Neural progenitor cell (in vitro differentiated cells): ENCODE data around the gene AIP. TPM values are rescaled to one million over a fixed set of nuclear protein-coding genes. Genes with fewer than 3 reads are reported as not detected.

ENCODE experiments used
- DNase-seq: peaks from one replicate; pipeline ENCODE4 v3.0.0-alpha.2; 2016; ENCODE audit warnings: low spot score
- H2AFZ ChIP-seq: fragments of 200-600 bp; sonication (generic); replicated peaks from 2 replicates; pipeline ENCODE4 v1.6.1; 2016; ENCODE audit warnings: antibody characterized with exemption
- H3F3A ChIP-seq: fragments of 200-600 bp; sonication (generic); 2 replicates; pipeline ENCODE4 v1.6.1; 2016; ENCODE audit warnings: antibody characterized with exemption, low read depth
- H3K27ac ChIP-seq: fragments of 200-600 bp; sonication (generic); 2 replicates; pipeline ENCODE4 v1.5.1; 2016; ENCODE audit warnings: mild to moderate bottlenecking
- H3K27me3 ChIP-seq: fragments of 200-600 bp; sonication (generic); 2 replicates; pipeline ENCODE4 v1.6.1; 2016; ENCODE audit warnings: mild to moderate bottlenecking, moderate library complexity
- H3K36me3 ChIP-seq: fragments of 200-600 bp; sonication (generic); 2 replicates; pipeline ENCODE4 v1.5.1; 2016
- H3K4me1 ChIP-seq: fragments of 200-600 bp; sonication (generic); 2 replicates; pipeline ENCODE4 v1.6.1; 2016; ENCODE audit warnings: mixed run types
- H3K4me2 ChIP-seq: fragments of 200-600 bp; sonication (generic); 2 replicates; pipeline ENCODE4 v1.6.1; 2016
- H3K4me3 ChIP-seq: fragments of 200-600 bp; sonication (generic); 2 replicates; pipeline ENCODE4 v1.5.1; 2016
- H3K79me2 ChIP-seq: fragments of 200-600 bp; sonication (generic); 2 replicates; pipeline ENCODE4 v1.6.1; 2016; ENCODE audit warnings: low read depth
- H3K9ac ChIP-seq: fragments of 200-600 bp; sonication (generic); 2 replicates; pipeline ENCODE4 v1.6.1; 2016
- H3K9me3 ChIP-seq: fragments of 200-600 bp; sonication (generic); 2 replicates; pipeline ENCODE4 v1.5.1; 2016; ENCODE audit warnings: low read depth
- H4K20me1 ChIP-seq: fragments of 200-600 bp; sonication (generic); 2 replicates; pipeline ENCODE4 v1.6.1; 2016; ENCODE audit warnings: low read depth
- H3K27ac Mint-ChIP-seq: 3 replicates; pipeline ENCODE4 v1.8.0; 2021; ENCODE audit warnings: mixed read lengths
- H3K27me3 Mint-ChIP-seq: 2 replicates; pipeline ENCODE4 v1.8.0; 2022; ENCODE audit warnings: low read depth, mild to moderate bottlenecking, inconsistent platforms, moderate library complexity, mixed read lengths; ENCODE audit not compliant: insufficient read depth
- H3K36me3 Mint-ChIP-seq: 3 replicates; pipeline ENCODE4 v1.8.0; 2021; ENCODE audit warnings: mixed read lengths
- H3K4me1 Mint-ChIP-seq: 3 replicates; pipeline ENCODE4 v1.8.0; 2021; ENCODE audit warnings: mixed read lengths
- H3K4me3 Mint-ChIP-seq: 3 replicates; pipeline ENCODE4 v1.8.0; 2021; ENCODE audit warnings: mild to moderate bottlenecking, moderate library complexity, mixed read lengths
- H3K9me3 Mint-ChIP-seq: 3 replicates; pipeline ENCODE4 v1.8.0; 2020; ENCODE audit warnings: mixed read lengths
- EZH2 ChIP-seq: fragments of 200-600 bp; sonication (generic); IDR thresholded peaks from 2 replicates; pipeline ENCODE4 v1.6.1; 2017; ENCODE audit warnings: antibody characterized with exemption, mild to moderate bottlenecking, moderate library complexity
- EZH2phosphoT487 ChIP-seq: fragments of 200-600 bp; sonication (generic); IDR thresholded peaks from 2 replicates; pipeline ENCODE4 v1.6.1; 2017; ENCODE audit warnings: antibody characterized with exemption
- total RNA-seq: library from RNA; depleted of rRNA; stranded (reverse); fragments of >200 nt; gene quantifications from 2 replicates; pipeline ENCODE4 v1.2.3, GENCODE V29; 2015; ENCODE audit warnings: low replicate concordance
- TF ChIP-seq, protein P1 (sequence below): fragments of 200-600 bp; sonication (generic); IDR thresholded peaks from 2 replicates; pipeline ENCODE4 v1.5.1; 2017; ENCODE audit warnings: antibody characterized with exemption, mild to moderate bottlenecking

The AIP gene
- total RNA-seq, 1 donor from 2014 or later, result 20.3 TPM

- Histone ChIP-seq H4K20me1 (no peaks in the 10 kb centered on the region), H3F3A (no peaks in the 10 kb centered on the region), H3K4me2 (no peak within 1 kb of the TSS), H3K27ac (no peak within 1 kb of the TSS), H2AFZ (no peak within 1 kb of the TSS), H3K36me3 (no peaks in the 10 kb centered on the region), H3K27me3 (no peaks in the 10 kb centered on the region), H3K79me2 (no peaks in the 10 kb centered on the region), H3K9ac (no peak within 1 kb of the TSS), H3K4me1 (no peaks in the 10 kb centered on the region), H3K4me3 (no peak within 1 kb of the TSS), H3K9me3 (no peaks in the 10 kb centered on the region)
- Mint-ChIP-seq H3K27ac (peak within 1 kb of the TSS; percentile 96), H3K4me1 (peaks cover 21% of the 10 kb centered on the region), H3K36me3 (no peaks in the 10 kb centered on the region), H3K9me3 (no peaks in the 10 kb centered on the region), H3K4me3 (peak within 1 kb of the TSS; percentile 58), H3K27me3 (peaks cover 6% of the 10 kb centered on the region)
- TF ChIP-seq, protein P1, sequence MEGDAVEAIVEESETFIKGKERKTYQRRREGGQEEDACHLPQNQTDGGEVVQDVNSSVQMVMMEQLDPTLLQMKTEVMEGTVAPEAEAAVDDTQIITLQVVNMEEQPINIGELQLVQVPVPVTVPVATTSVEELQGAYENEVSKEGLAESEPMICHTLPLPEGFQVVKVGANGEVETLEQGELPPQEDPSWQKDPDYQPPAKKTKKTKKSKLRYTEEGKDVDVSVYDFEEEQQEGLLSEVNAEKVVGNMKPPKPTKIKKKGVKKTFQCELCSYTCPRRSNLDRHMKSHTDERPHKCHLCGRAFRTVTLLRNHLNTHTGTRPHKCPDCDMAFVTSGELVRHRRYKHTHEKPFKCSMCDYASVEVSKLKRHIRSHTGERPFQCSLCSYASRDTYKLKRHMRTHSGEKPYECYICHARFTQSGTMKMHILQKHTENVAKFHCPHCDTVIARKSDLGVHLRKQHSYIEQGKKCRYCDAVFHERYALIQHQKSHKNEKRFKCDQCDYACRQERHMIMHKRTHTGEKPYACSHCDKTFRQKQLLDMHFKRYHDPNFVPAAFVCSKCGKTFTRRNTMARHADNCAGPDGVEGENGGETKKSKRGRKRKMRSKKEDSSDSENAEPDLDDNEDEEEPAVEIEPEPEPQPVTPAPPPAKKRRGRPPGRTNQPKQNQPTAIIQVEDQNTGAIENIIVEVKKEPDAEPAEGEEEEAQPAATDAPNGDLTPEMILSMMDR, result no peak
- TF ChIP-seq EZH2, result no peak
- no peak for TF ChIP-seq EZH2phosphoT487
- DNase-seq, result no peak
These were observed 30.5 kb upstream of the AIP start, which contains the start of gene GPR152 for GRCh38 chr11:67452141-67452952. Gene GPR152 (minus strand): TSS chr11:67452729. CDS start chr11:67452724, 5 bp downstream.

DNA sequence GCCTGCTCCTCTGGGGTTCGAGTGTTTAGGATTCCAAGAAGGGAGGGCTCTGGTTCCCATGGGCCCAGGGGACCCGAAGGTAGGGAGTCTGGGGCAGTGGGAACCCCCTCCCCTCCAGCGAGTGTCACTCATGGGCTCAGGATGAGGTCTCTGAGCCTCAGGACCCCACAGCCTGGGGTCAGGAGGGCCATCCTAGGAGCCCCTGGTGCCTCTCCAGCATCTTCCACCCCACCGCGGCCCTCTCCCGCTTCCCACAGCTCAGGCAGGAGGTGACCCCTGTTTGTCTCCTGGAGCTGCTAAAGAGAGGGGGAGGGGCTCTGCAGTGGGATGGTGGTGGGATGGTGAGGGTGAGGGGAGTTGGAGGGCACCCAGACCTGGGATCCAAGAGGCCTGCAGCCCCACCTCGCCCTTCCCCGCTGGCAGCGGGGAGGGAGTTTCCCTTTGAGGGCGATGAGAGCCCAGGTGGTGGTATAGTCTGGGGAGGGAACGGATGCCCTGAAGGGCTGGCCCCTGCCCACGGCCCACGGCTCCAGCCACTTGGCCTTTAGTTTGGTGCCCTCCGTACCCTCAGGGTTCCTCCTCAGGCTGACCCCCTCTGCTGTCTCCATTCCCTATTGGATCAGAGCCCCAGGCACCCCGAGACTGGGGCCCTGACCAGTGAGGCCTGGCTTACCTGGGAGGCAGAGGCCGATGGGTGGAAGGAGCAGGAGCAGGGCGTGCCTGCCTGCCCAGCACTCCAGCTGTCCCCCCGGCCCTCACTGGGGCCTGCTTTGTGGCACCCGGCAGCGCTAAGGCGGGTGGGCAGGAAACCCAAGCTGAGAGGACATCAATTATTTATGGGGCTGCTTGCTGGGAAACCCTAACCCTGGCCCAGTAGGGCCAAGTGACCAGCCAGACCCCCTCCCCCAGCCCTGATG is 28.8 kb upstream of the AIP start:
- Mint-ChIP-seq H3K36me3 (no peaks in the 10 kb centered on the region), H3K4me3 (no peak overlapping the region), H3K9me3 (no peaks in the 10 kb centered on the region), H3K27me3 (peaks cover 4% of the 10 kb centered on the region), H3K27ac (no peak overlapping the region), H3K4me1 (peaks cover 17% of the 10 kb centered on the region)
- H3K79me2 ChIP-seq, result no peaks in the 10 kb centered on the region
- H3K4me1 ChIP-seq, result no peaks in the 10 kb centered on the region
- H3K27ac ChIP-seq, result no peak overlapping the region
- no peak for DNase-seq
- H3F3A ChIP-seq, result no peaks in the 10 kb centered on the region
- H2AFZ ChIP-seq, result no peak overlapping the region
- H3K9ac ChIP-seq, result no peak overlapping the region
- H4K20me1 ChIP-seq, result no peaks in the 10 kb centered on the region
- no peak overlapping the region for H3K4me2 ChIP-seq
- H3K27me3 ChIP-seq, result no peaks in the 10 kb centered on the region
- H3K4me3 ChIP-seq, result no peak overlapping the region
- no peaks in the 10 kb centered on the region for H3K9me3 ChIP-seq
- no peaks in the 10 kb centered on the region for H3K36me3 ChIP-seq
- no peak for TF ChIP-seq EZH2
- TF ChIP-seq, protein P1, result no peak
- no peak for TF ChIP-seq EZH2phosphoT487

GRCh38 chr11:67455054-67455453 is 27.8 kb upstream of the AIP start, which contains the start of gene CABP4:
Gene CABP4 (plus strand): TSS chr11:67455354. CDS start chr11:67455424, 70 bp downstream.
- Histone ChIP-seq H3K4me2 (no peak within 1 kb of the TSS), H3K79me2 (no peaks in the 10 kb centered on the region), H3K4me1 (no peaks in the 10 kb centered on the region), H3F3A (no peaks in the 10 kb centered on the region), H3K4me3 (no peak within 1 kb of the TSS), H3K9me3 (no peaks in the 10 kb centered on the region), H4K20me1 (no peaks in the 10 kb centered on the region), H3K27ac (no peak within 1 kb of the TSS), H2AFZ (no peak within 1 kb of the TSS), H3K9ac (no peak within 1 kb of the TSS), H3K36me3 (no peaks in the 10 kb centered on the region), H3K27me3 (no peaks in the 10 kb centered on the region)
- H3K4me3 Mint-ChIP-seq, result no peak within 1 kb of the TSS
- no peak for DNase-seq
- H3K36me3 Mint-ChIP-seq, result no peaks in the 10 kb centered on the region
- H3K27me3 Mint-ChIP-seq, result peaks cover 6% of the 10 kb centered on the region
- H3K27ac Mint-ChIP-seq, result no peak within 1 kb of the TSS
- H3K9me3 Mint-ChIP-seq, result no peaks in the 10 kb centered on the region
- H3K4me1 Mint-ChIP-seq, result peaks cover 13% of the 10 kb centered on the region
- TF ChIP-seq EZH2phosphoT487 (no peak), EZH2 (no peak)
- TF ChIP-seq, protein P1, result no peak
